IPS DF 6.9 (cell line): ENCODE data around the gene WDFY2.

ENCODE experiments used
- DNase-seq: peaks from one replicate; pipeline ENCODE4 v3.0.0-alpha.2; 2013; ENCODE audit warnings: low read depth, low spot score
- H3K27ac ChIP-seq: one replicate; pipeline ENCODE4 v1.5.1; 2013; ENCODE audit warnings: low read length, control low read depth
- H3K27me3 ChIP-seq: 2 replicates; pipeline ENCODE4 v1.6.1; 2013; ENCODE audit warnings: mild to moderate bottlenecking, low read length; ENCODE audit not compliant: control insufficient read depth, insufficient read depth
- H3K36me3 ChIP-seq: 2 replicates; pipeline ENCODE4 v1.6.1; 2013; ENCODE audit warnings: low read length; ENCODE audit not compliant: control insufficient read depth, insufficient read depth
- H3K4me1 ChIP-seq: 2 replicates; pipeline ENCODE4 v1.6.1; 2013; ENCODE audit warnings: low read length; ENCODE audit not compliant: control insufficient read depth, insufficient read depth
- H3K4me3 ChIP-seq: 2 replicates; pipeline ENCODE4 v1.5.1; 2013; ENCODE audit warnings: mild to moderate bottlenecking, low read length
- H3K9me3 ChIP-seq: 2 replicates; pipeline ENCODE4 v1.6.1; 2013; ENCODE audit warnings: low read length, inconsistent platforms; ENCODE audit not compliant: control insufficient read depth, insufficient read depth
- WGBS: extraction: QIAGEN DNeasy Blood & Tissue Kit; methylation state at CpG from one replicate; pipeline ENCODE4 v1.1.7; 2013; ENCODE audit warnings: mixed read lengths, missing lambda C conversion rate; ENCODE audit not compliant: insufficient read length, insufficient coverage; 5-methylcytosine and 5-hydroxymethylcytosine counted together

Gene WDFY2

GRCh38 chr13:51767100-51767499, 182.8 kb downstream of the WDFY2 start:
- Histone ChIP-seq H3K4me1 (peaks cover 7% of the 10 kb centered on the region), H3K27me3 (no peaks in the 10 kb centered on the region), H3K36me3 (no peaks in the 10 kb centered on the region; the same call in 1 of the 2 replicates), H3K9me3 (no peaks in the 10 kb centered on the region), H3K4me3 (no peak overlapping the region), H3K27ac (no peak overlapping the region)
- peak; percentile 25 for DNase-seq
- WGBS, result no CpG with 5 or more reads among the region's 8 CpGs

- DNase-seq, result no peak
- H3K27ac ChIP-seq, result no peak overlapping the region
- no CpG with 5 or more reads among the region's 15 CpGs for WGBS
- H3K4me1 ChIP-seq, result peaks cover 7% of the 10 kb centered on the region
- no peak overlapping the region for H3K4me3 ChIP-seq
- no peaks in the 10 kb centered on the region; the same call in 1 of the 2 replicates for H3K36me3 ChIP-seq
- no peaks in the 10 kb centered on the region for H3K9me3 ChIP-seq
- no peaks in the 10 kb centered on the region for H3K27me3 ChIP-seq
Observed at GRCh38 chr13:51768378-51768921, 184.2 kb downstream of the WDFY2 start.

- Histone ChIP-seq H3K36me3 (no peaks in the 10 kb centered on the region; the same call in 1 of the 2 replicates), H3K27me3 (no peaks in the 10 kb centered on the region), H3K4me3 (no peak overlapping the region), H3K4me1 (peaks cover 7% of the 10 kb centered on the region), H3K9me3 (no peaks in the 10 kb centered on the region), H3K27ac (no peak overlapping the region)
- DNase-seq, result no peak
- WGBS, result no CpG with 5 or more reads among the region's 19 CpGs
Observed at GRCh38 chr13:51768976-51769375, 184.7 kb downstream of the WDFY2 start.

GRCh38 chr13:51769455-51770127, 185.3 kb downstream of the WDFY2 start:
- no CpG with 5 or more reads among the region's 11 CpGs for WGBS
- DNase-seq, result no peak

GRCh38 chr13:51770160-51770559, 185.9 kb downstream of the WDFY2 start:
- no peak for DNase-seq
- no peaks in the 10 kb centered on the region for H3K9me3 ChIP-seq
- peaks cover 7% of the 10 kb centered on the region for H3K4me1 ChIP-seq
- no CpG with 5 or more reads among the region's 6 CpGs for WGBS
- H3K27me3 ChIP-seq, result no peaks in the 10 kb centered on the region
- no peak overlapping the region for H3K27ac ChIP-seq
- H3K4me3 ChIP-seq, result no peak overlapping the region
- H3K36me3 ChIP-seq, result no peaks in the 10 kb centered on the region; the same call in 1 of the 2 replicates

More at GRCh38 chr13:51769455-51770127, 185.3 kb downstream of the WDFY2 start:
- peaks cover 7% of the 10 kb centered on the region for H3K4me1 ChIP-seq
- H3K27me3 ChIP-seq, result no peaks in the 10 kb centered on the region
- H3K4me3 ChIP-seq, result no peak overlapping the region
- H3K36me3 ChIP-seq, result no peaks in the 10 kb centered on the region; the same call in 1 of the 2 replicates
- no peak overlapping the region for H3K27ac ChIP-seq
- H3K9me3 ChIP-seq, result no peaks in the 10 kb centered on the region

- Histone ChIP-seq H3K4me3 (no peak overlapping the region), H3K27me3 (no peaks in the 10 kb centered on the region), H3K4me1 (peaks cover 7% of the 10 kb centered on the region), H3K9me3 (no peaks in the 10 kb centered on the region), H3K36me3 (no peaks in the 10 kb centered on the region; the same call in 1 of the 2 replicates), H3K27ac (no peak overlapping the region)
- WGBS, result no CpG with 5 or more reads among the region's 11 CpGs
- no peak for DNase-seq
Observed at GRCh38 chr13:51770681-51771417, 186.6 kb downstream of the WDFY2 start.

GRCh38 chr13:51771418-51772104, 187.3 kb downstream of the WDFY2 start:
- H3K4me1 ChIP-seq, result peaks cover 7% of the 10 kb centered on the region
- no CpG with 5 or more reads among the region's 17 CpGs for WGBS
- H3K27me3 ChIP-seq, result no peaks in the 10 kb centered on the region
- H3K9me3 ChIP-seq, result no peaks in the 10 kb centered on the region
- H3K4me3 ChIP-seq, result no peak overlapping the region
- no peaks in the 10 kb centered on the region; the same call in 1 of the 2 replicates for H3K36me3 ChIP-seq
- no peak overlapping the region for H3K27ac ChIP-seq
- no peak for DNase-seq

GRCh38 chr13:51772105-51772455, 187.8 kb downstream of the WDFY2 start:
- DNase-seq, result no peak
- WGBS, result no CpG with 5 or more reads among the region's 9 CpGs
- Histone ChIP-seq H3K4me3 (no peak overlapping the region), H3K4me1 (peaks cover 7% of the 10 kb centered on the region), H3K27ac (no peak overlapping the region), H3K27me3 (no peaks in the 10 kb centered on the region), H3K36me3 (no peaks in the 10 kb centered on the region), H3K9me3 (no peaks in the 10 kb centered on the region)

- Histone ChIP-seq H3K9me3 (no peaks in the 10 kb centered on the region), H3K4me3 (no peak overlapping the region), H3K27ac (no peak overlapping the region), H3K36me3 (no peaks in the 10 kb centered on the region), H3K4me1 (peaks cover 7% of the 10 kb centered on the region), H3K27me3 (no peaks in the 10 kb centered on the region)
- no peak for DNase-seq
- no CpG with 5 or more reads among the region's 6 CpGs for WGBS
Observed at GRCh38 chr13:51772781-51773180, 188.5 kb downstream of the WDFY2 start.

- Histone ChIP-seq H3K4me1 (peaks cover 3% of the 10 kb centered on the region; the same call in 1 of the 2 replicates), H3K4me3 (no peak overlapping the region), H3K36me3 (no peaks in the 10 kb centered on the region), H3K27ac (no peak overlapping the region), H3K27me3 (no peaks in the 10 kb centered on the region), H3K9me3 (no peaks in the 10 kb centered on the region)
- no CpG with 5 or more reads among the region's 11 CpGs for WGBS
- DNase-seq, result no peak
Observed at GRCh38 chr13:51773515-51773914, 189.3 kb downstream of the WDFY2 start.
